Umbilical cord (tissue), 2 donors: ENCODE data around the gene KIF22. TPM values are rescaled to one million over a fixed set of nuclear protein-coding genes. Genes with fewer than 3 reads are reported as not detected.
"Not testable (repeated sequence)": the region's sequence is repeated elsewhere in the genome, so short reads cannot be mapped to it uniquely, and the experiment has no call there.

Source experiments
- DNase-seq: peaks from one replicate; pipeline ENCODE4 v3.0.0-alpha.2; 2015; ENCODE audit warnings: low spot score
- total RNA-seq: library from RNA; depleted of rRNA; stranded (reverse); fragments of >200 nt; gene quantifications from one replicate; pipeline ENCODE4 v1.2.3, GENCODE V29; 2014; ENCODE audit warnings: low replicate concordance; ENCODE audit not compliant: insufficient read depth

KIF22 gene
- 25.0 TPM for total RNA-seq

GRCh38 chr16:29790183-29790948 is at the start of gene KIF22:
TSS of gene KIF22 (plus strand) at chr16:29790751. CDS start at chr16:29790760, 9 bp downstream.
- peak; percentile 99 for DNase-seq

DNA sequence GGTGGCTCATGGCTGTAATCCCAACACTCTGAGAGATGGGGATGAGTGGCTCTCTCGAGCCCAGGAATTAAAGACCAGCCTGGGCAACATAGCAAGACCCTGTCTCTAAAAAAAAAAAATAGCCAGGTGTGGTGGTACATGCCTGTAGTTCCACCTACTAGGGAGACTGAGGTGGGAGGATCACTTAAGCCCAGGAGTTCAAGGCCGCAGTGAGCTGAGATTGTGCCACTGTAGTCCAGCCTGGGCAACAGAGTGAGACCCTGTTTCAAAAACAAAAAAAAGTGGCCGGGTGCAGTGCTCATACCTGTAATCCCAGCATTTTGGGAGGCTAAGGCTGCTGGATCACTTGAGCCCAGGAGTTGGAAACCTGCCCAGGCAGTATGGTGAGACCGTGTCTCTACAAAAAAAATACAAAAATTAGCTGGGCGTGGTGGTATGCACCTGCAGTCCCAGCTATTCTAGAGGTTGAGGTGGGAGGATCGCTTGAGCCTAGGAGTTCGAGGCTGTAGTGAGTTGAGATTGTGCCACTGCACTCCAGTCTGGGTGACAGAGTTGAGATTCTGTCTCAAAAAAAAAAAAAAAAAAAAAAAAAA is 47.8 kb upstream of the KIF22 start:
- no peak for DNase-seq

GRCh38 chr16:29743475-29743826 is 47.1 kb upstream of the KIF22 start:
- DNase-seq = no peak

DNA sequence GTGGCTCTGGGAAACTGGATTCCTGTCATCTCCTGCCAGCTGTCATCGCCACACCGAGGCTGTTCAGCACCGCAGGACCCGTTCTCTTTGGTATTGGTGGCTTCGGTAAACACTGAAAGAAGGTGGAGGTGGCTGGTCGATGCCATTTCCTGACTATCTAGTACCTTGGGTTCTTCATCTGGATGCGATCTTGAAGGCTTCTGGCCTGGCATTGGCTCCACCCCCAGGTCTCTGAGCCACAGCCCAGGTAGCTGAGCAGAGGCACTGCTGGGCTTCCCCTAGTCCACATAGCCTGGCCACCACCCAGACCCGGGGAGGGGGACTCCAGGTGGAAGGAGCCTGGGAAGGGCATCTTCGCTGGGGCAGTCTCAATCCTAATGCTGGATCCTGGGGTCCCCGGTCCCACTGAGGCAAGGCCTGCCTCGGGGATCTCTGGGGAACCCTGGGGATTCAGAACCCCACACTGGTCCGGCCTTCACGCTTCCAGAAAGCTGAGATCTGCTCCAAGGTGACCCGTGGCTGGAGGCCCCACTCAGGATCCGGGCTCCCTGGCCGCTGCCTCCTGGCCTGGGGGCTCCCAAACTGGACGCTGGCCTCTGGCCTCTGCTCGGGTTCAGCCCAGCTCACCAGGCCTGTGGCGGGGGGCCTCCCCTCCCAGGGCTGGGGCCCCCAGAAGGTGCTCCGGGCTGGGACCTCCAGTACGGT is 46.6 kb upstream of the KIF22 start:
- no peak for DNase-seq

DNA sequence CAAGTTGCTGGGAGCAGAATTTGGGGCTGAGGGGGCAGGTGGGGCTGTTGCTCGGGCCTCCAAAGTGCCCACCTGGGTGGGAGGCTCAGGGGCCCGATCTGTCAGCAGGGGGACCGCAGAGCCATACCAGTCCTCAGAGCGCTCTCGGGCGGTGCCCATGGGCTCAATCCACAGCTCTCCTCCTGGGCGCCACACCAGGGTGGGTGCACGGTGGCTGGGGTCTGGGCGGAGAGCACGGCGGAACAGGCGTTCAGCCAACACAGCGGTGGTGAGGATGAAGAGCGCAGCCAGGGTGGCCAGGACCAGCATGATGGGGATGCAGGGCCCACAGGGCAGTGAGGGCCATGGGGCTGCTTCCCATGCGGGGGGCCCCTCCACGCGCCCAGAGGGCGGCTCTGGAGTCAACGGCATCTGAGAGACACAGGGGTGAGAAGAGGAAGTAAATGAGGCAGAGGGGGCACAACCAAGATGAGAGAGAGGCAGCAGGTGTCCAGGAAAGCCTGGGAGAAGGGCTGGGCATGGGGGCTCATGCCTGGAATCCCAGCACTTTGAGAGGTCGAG is 45.9 kb upstream of the KIF22 start:
- DNase-seq = no peak

- no peak for DNase-seq
Measured at GRCh38 chr16:29745121-29745852, 45.3 kb upstream of the KIF22 start.

DNA sequence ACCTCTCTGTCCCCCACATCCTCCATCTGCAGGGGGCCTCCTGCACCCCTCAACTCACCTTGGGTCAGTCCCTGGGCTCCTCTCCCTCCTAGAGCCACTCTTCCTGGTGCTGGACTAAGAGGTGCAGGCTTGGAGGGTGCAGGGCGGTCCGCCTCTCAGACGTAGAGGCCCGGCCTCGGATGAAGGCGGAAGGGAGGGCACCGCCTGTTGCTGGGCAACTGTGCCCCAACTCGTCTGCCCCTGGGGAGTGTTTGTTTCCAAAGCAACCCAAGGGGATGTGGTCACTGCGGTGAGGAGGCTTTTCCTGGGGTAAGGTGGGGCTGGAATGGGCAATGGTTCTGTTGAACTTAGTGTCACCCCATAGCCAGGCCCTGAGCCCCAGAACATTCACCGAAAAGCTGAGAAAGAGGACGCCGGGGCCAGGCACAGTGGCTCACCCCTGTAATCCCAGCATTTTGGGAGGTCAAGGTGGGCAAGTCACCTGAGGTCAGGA is 44.7 kb upstream of the KIF22 start, which contains the start of gene C16orf54:
Gene C16orf54, minus strand, starts transcription at position 138 of the 493 bp plus-strand sequence. CDS start 1,039 bp downstream, outside the sequence.
- peak; percentile 11 for DNase-seq

GRCh38 chr16:29746518-29746917 is 44.0 kb upstream of the KIF22 start:
- DNase-seq = not testable (repeated sequence)

- no peak for DNase-seq
Measured at GRCh38 chr16:29747947-29748759, 42.4 kb upstream of the KIF22 start.

DNA sequence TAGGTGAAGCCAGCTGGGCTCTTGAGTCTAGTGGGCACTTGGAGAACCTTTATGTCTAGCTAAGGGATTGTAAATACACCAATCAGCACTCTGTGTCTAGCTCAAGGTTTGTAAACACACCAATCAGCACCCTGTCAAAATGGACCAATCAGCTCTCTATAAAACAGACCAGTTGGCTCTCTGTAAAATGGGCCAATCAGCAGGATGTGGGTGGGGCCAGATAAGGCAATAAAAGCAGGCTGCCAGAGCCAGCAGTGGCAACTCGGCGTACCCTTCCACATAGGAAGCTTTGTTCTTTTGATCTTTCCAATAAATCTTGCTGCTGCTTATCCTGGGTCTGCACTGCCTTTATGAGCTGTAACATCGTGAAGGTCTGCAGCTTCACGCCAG is 41.8 kb upstream of the KIF22 start:
- DNase-seq = not testable (repeated sequence)

DNA sequence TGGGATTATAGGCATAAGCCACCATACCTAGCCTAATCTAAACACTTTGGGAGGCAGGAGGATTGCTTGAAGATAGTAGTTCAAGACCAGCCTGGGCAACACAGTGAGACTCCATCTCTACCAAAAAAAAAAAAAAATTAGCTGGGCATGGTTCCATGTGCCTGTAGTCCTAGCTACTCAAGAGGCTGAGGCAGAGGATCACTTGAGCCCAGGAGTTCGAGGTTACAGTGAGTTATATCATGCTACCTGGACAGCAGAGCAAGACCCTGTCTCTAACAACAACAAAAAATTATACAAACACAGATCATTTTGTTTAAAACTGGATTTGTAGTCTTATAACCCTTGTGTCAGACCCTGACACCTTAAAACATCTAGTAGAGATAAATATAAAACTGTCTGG is 37.0 kb upstream of the KIF22 start:
- DNase-seq = no peak

DNA sequence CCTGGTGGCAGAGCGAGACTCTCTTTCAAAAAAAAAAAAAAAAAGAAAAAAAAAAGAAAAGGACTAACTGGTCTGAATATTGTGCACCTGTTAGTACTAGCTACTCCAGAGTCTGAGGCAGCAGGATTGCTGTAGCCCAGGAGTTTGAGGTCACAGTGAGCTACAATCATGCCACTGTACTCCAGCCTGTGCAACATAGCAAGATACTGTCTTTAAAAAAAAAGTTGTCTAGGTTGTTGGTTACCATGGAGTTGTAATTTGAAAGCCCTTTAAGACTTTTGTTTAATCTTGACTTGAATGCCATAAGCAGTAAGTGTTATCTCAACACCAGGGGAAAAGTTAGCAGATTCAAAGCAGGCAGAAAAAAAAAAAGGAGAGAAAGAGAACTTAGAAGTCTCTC is 33.9 kb upstream of the KIF22 start:
- no peak for DNase-seq

GRCh38 chr16:29757086-29757485 is 33.5 kb upstream of the KIF22 start:
- DNase-seq = not testable (repeated sequence)

DNA sequence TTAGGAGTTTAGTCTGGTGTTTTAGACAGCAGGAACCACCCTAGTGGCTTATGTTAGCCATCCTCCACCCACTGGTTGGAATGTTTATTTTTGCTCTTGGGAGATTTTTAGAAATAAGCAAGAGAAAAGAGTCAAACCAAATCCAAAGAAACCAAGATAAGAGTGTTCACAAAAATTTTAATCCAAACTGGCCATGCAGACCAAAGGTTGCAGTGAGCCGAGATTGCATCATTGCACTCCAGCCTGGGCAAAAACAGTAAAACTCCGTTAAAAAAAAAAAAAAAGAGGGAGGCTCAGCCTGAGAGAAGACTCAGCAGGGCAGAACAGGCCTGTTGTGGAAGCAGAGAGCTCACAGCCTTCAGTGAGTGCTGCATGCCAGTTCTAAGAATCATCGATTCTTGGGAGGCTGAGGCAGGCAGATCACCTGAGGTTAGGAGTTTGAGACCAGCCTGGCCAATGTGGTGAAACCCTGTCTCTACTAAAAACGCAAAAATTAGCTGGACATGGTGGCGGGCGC is 32.5 kb upstream of the KIF22 start:
- peak; percentile 87 for DNase-seq

- DNase-seq = no peak
Measured at GRCh38 chr16:29760567-29761279, 29.8 kb upstream of the KIF22 start.

DNA sequence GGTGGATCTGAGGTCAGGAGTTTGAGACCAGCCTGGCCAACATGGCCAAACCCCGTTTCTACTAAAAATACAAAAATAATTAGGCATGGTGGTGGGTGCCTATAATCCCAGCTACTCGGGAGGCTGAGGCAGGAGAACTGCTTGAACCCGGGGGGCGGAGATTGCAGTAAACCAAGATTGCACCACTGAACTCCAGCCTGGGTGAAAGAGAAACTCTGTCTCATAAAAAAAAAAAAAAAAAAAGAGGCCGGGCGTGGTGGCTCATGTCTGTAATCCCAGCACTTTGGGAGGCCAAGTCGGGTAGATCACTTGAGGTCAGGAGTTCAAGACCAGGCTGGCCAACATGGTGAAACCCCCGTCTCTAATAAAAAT is 29.3 kb upstream of the KIF22 start:
- not testable (repeated sequence) for DNase-seq

DNA sequence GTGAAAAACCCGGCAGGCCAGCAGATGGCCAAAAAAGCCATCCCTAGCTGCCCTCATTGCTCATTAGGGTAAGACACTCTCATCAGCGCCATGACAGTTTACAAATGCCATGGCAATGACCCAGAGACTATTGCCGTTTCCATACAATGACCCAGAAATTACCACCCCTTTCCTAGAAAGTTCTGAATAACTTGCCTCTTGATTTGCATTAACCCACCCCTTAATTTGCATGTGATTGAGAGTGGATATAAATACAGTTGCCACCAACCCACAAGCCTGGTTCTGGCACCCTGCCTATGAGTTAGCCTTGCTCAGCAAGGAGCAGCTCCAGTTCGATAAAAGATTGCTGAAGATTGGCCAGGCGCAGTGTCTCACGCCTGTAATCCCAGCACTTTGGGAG is 28.7 kb upstream of the KIF22 start:
- DNase-seq = no peak

- DNase-seq = no peak
Measured at GRCh38 chr16:29763326-29763725, 27.2 kb upstream of the KIF22 start.

DNA sequence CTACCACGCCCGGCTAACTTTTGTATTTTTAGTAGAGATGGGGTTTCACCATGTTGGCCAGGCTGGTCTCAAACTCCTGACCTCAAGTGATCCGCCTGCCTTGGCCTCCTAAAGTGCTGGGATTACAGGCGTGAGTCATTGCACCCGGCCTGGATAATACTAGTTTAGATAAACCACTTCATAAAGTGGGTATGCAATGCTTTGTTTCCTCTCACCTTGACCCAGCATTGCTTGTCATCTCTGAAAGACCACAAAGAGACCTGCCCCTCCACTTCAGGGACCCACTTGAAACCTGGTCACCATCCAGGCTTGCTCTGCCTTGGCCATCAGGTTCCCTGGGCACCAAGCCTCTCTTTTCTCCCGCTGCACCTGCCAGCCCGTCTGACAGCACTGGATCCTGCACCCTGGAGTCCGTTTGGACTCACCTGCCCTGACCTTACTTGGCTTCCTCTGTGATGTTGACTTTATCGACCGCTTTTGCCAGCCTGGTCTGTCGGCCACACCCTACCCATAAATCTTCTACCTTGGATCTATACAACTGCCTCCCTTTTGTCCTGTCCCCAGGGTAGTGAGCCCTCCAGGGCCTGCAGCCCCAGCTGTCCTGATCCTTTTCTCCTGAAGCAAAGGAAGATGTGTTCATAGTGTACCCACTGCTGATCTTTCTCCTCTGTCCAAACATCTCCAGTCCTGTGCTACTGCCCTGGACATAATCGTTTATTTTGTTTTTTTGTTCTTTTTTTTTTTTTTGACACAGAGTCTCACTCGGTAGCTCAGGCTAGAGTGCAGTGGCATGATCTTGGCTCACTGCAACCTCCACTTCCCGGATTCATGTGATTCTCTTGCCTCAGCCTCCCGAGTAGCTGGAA is 25.2 kb upstream of the KIF22 start:
- DNase-seq = no peak
